ENCODE data around the gene MRC2.

DNA sequence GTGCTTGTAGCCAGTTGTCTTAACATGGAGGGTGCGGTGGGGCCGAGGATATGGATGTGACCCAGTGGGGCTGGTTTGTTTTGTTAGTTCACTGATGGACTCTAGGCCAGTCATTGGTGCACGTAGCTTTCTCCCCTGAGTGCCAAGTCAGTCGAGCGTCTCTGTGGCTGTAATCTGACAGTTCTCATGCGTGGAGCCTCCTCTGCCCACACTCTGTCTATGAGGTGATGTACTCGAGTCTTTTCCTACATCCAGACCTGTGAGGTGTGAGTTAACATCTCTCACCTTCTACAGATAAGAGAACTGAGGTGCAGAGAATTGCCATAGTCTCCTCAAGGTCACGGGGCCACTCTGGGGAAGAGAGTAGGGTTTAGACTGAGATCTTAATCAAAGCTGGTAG lies 90.4 kb downstream of the MRC2 start:
- TF ChIP-seq CTCF (IDR thresholded peaks at IDR 0.05) (no peak), ZFX (IDR thresholded peaks at IDR 0.05; ENCODE audit: borderline replicate concordance) (no peak)

Measured in 22Rv1 (cell line).